GM12892 (cell line): ENCODE results near the gene MIF.

Experiments used
- POLR2A ChIP-seq: IDR thresholded peaks from 2 replicates; pipeline ENCODE4 v1.6.1; 2011; ENCODE audit warnings: low read depth, low read length, control low read depth
- POLR2AphosphoS5 ChIP-seq: IDR thresholded peaks from 2 replicates; pipeline ENCODE4 v1.6.1; 2011; ENCODE audit warnings: low read depth, low read length, control low read depth
- TAF1 ChIP-seq: IDR thresholded peaks from 2 replicates; pipeline ENCODE4 v1.6.1; 2011; ENCODE audit warnings: low read depth, mild to moderate bottlenecking, control low read depth, low read length, borderline replicate concordance

DNA sequence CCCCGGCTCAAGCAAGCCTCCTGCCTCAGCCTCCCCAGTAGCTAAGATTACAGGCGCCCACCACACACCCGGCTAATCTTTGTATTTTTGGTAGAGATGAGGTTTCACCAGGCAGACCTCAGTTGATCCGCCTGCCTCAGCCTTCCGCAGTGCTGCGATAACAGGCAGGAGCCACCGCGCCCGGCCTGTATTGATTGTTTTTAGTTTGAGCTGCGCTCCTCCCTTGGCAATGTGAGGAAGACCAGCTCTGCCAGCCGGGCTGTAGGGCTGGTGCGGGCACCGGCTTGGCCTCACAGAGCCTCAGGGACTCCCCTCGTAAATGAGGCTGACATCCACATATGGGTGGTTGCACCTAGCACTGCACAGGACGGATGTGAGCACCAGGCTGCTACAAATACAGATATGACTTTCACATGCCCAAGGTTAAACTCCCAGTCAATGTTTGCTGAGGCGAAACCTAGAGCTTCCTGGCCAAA is 44.0 kb upstream of the MIF start:
- TF ChIP-seq POLR2A (no peak), POLR2AphosphoS5 (no peak), TAF1 (no peak)
